WTC11 (cell line): ENCODE data around the gene WFDC2.

Source experiments
- NR3C1 ChIP-seq: sonication (generic); formaldehyde crosslinking; conservative IDR thresholded peaks from 2 replicates; pipeline ENCODE4 v1.8.1; 2023; ENCODE audit warnings: low read depth, mild to moderate bottlenecking, missing genetic modification reagents
- PRRX2 ChIP-seq: fragments of 250-450 bp; sonication (Bioruptor Pico); IDR thresholded peaks from 2 replicates; pipeline ENCODE4 v1.8.0; 2021; ENCODE audit warnings: mild to moderate bottlenecking
- TEAD1 ChIP-seq: sonication (generic); formaldehyde crosslinking; IDR thresholded peaks from 2 replicates; pipeline ENCODE4 v1.8.0; 2022; ENCODE audit warnings: mild to moderate bottlenecking, missing genetic modification reagents
- ZNF232 ChIP-seq: sonication (generic); formaldehyde crosslinking; IDR thresholded peaks from 2 replicates; pipeline ENCODE4 v1.8.0; 2022; ENCODE audit warnings: mild to moderate bottlenecking, missing genetic modification reagents
- TF ChIP-seq, protein P1 (sequence below): fragments of 200-600 bp; IDR thresholded peaks from 2 replicates; pipeline ENCODE4 v1.8.0; 2022; ENCODE audit warnings: antibody characterized with exemption
- TF ChIP-seq, protein P2 (sequence below): sonication (generic); formaldehyde crosslinking; IDR thresholded peaks from 2 replicates; pipeline ENCODE4 v1.8.1; 2023; ENCODE audit warnings: mild to moderate bottlenecking, missing genetic modification reagents, moderate library complexity
- TF ChIP-seq, protein P3 (sequence below): fragments of 250-450 bp; sonication (Bioruptor Pico); IDR thresholded peaks from 2 replicates; pipeline ENCODE4 v1.8.0; 2021; ENCODE audit warnings: mild to moderate bottlenecking

DNA sequence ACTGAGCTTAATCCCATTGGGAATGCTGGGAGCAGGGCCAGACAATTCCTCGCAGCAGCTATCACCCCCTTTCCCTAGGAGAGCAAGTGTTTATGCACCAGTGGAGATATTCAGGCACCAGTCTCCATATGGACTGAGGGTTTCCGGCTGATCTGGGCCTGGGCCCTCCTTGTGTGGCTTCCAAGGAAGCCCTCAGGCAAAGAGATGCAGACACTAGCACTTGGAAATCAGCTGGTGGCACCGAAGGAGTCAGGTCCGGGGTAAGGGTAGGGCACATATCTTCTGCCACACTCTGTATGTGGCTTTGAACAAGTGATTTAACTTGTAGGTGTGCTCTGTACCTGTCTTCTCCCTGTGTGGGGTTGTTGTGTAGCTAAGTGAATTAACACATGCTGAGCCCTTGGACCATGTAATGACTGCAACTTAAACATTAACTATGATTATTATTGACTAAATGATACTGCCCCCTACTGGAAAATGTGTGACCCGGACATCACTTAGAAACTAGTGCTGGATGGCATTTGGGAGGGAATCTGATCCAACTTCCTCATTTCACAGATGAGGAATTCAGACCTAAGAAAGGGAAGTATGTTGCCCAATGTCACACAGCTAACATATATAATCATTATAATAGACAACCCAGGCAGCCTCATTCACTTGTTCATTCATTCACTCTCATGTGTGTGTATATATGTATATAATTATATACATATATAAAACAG is 19.3 kb upstream of the WFDC2 start:
- TF ChIP-seq, protein P1, sequence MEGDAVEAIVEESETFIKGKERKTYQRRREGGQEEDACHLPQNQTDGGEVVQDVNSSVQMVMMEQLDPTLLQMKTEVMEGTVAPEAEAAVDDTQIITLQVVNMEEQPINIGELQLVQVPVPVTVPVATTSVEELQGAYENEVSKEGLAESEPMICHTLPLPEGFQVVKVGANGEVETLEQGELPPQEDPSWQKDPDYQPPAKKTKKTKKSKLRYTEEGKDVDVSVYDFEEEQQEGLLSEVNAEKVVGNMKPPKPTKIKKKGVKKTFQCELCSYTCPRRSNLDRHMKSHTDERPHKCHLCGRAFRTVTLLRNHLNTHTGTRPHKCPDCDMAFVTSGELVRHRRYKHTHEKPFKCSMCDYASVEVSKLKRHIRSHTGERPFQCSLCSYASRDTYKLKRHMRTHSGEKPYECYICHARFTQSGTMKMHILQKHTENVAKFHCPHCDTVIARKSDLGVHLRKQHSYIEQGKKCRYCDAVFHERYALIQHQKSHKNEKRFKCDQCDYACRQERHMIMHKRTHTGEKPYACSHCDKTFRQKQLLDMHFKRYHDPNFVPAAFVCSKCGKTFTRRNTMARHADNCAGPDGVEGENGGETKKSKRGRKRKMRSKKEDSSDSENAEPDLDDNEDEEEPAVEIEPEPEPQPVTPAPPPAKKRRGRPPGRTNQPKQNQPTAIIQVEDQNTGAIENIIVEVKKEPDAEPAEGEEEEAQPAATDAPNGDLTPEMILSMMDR, result peak; percentile 70
- TF ChIP-seq TEAD1 (no peak), ZNF232 (CRISPR knock-in tag) (no peak), PRRX2 (CRISPR knock-in tag) (no peak), NR3C1 (CRISPR knock-in tag) (no peak)
- TF ChIP-seq, protein P2, sequence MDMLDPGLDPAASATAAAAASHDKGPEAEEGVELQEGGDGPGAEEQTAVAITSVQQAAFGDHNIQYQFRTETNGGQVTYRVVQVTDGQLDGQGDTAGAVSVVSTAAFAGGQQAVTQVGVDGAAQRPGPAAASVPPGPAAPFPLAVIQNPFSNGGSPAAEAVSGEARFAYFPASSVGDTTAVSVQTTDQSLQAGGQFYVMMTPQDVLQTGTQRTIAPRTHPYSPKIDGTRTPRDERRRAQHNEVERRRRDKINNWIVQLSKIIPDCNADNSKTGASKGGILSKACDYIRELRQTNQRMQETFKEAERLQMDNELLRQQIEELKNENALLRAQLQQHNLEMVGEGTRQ (CRISPR knock-in tag), result no peak
- TF ChIP-seq, protein P3, sequence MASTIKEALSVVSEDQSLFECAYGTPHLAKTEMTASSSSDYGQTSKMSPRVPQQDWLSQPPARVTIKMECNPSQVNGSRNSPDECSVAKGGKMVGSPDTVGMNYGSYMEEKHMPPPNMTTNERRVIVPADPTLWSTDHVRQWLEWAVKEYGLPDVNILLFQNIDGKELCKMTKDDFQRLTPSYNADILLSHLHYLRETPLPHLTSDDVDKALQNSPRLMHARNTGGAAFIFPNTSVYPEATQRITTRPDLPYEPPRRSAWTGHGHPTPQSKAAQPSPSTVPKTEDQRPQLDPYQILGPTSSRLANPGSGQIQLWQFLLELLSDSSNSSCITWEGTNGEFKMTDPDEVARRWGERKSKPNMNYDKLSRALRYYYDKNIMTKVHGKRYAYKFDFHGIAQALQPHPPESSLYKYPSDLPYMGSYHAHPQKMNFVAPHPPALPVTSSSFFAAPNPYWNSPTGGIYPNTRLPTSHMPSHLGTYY (CRISPR knock-in tag), result no peak
